Inflammatory macrophage treated with lipopolysaccharide for 1 hour (primary cell): ENCODE results near the gene ARHGEF11.

Source experiments
- DNase-seq, 2 donors: peaks; one replicate each; pipeline ENCODE4 v3.0.0-alpha.2; 2020 to 2022

Gene ARHGEF11

GRCh38 chr1:156948708-156949107, 96.8 kb downstream of the ARHGEF11 start:
- DNase-seq = no peak

- no peak for DNase-seq
Measured at GRCh38 chr1:156947818-156948525, 97.6 kb downstream of the ARHGEF11 start.

GRCh38 chr1:156947127-156947526, 98.4 kb downstream of the ARHGEF11 start:
- no peak for DNase-seq

GRCh38 chr1:156945881-156946661, 99.5 kb downstream of the ARHGEF11 start:
- no peak for DNase-seq

- no peak for DNase-seq
Measured at GRCh38 chr1:156944848-156945247, 100.7 kb downstream of the ARHGEF11 start.

GRCh38 chr1:156944268-156944667, 101.3 kb downstream of the ARHGEF11 start:
- no peak for DNase-seq

GRCh38 chr1:156943756-156944155, 101.8 kb downstream of the ARHGEF11 start:
- no peak for DNase-seq

- no peak for DNase-seq
Measured at GRCh38 chr1:156942576-156942975, 103.0 kb downstream of the ARHGEF11 start.

GRCh38 chr1:156942176-156942575, 103.4 kb downstream of the ARHGEF11 start:
- no peak for DNase-seq

GRCh38 chr1:156941675-156942074, 103.9 kb downstream of the ARHGEF11 start:
- DNase-seq = no peak

GRCh38 chr1:156939786-156940334, 105.7 kb downstream of the ARHGEF11 start:
- no peak for DNase-seq

GRCh38 chr1:156938813-156939212, 106.7 kb downstream of the ARHGEF11 start:
- DNase-seq = no peak

- DNase-seq = no peak
Measured at GRCh38 chr1:156937883-156938282, 107.7 kb downstream of the ARHGEF11 start.

- no peak for DNase-seq
Measured at GRCh38 chr1:156936721-156937220, 108.8 kb downstream of the ARHGEF11 start.

- no peak for DNase-seq
Measured at GRCh38 chr1:156936191-156936590, 109.4 kb downstream of the ARHGEF11 start.

GRCh38 chr1:156935505-156936128, 109.9 kb downstream of the ARHGEF11 start:
- no peak for DNase-seq

- DNase-seq = no peak
Measured at GRCh38 chr1:156933136-156933535, 112.4 kb downstream of the ARHGEF11 start.

GRCh38 chr1:156931974-156932710, 113.4 kb downstream of the ARHGEF11 start:
- no peak for DNase-seq

GRCh38 chr1:156931211-156931952, 114.2 kb downstream of the ARHGEF11 start:
- peak; percentile 18 to 23 for DNase-seq

GRCh38 chr1:156930483-156930882, 115.1 kb downstream of the ARHGEF11 start:
- DNase-seq = no peak

- no peak for DNase-seq
Measured at GRCh38 chr1:156929596-156930238, 115.8 kb downstream of the ARHGEF11 start.
